ENCODE results near the gene GHITM.
"Not testable (repeated sequence)": the region's sequence is repeated elsewhere in the genome, so short reads cannot be mapped to it uniquely, and the experiment has no call there.

- TF ChIP-seq POLR2AphosphoS5, POLR2A, EP300 (IDR thresholded peaks at IDR 0.05): not testable (repeated sequence)
- TF ChIP-seq, protein P1, sequence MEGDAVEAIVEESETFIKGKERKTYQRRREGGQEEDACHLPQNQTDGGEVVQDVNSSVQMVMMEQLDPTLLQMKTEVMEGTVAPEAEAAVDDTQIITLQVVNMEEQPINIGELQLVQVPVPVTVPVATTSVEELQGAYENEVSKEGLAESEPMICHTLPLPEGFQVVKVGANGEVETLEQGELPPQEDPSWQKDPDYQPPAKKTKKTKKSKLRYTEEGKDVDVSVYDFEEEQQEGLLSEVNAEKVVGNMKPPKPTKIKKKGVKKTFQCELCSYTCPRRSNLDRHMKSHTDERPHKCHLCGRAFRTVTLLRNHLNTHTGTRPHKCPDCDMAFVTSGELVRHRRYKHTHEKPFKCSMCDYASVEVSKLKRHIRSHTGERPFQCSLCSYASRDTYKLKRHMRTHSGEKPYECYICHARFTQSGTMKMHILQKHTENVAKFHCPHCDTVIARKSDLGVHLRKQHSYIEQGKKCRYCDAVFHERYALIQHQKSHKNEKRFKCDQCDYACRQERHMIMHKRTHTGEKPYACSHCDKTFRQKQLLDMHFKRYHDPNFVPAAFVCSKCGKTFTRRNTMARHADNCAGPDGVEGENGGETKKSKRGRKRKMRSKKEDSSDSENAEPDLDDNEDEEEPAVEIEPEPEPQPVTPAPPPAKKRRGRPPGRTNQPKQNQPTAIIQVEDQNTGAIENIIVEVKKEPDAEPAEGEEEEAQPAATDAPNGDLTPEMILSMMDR (IDR thresholded peaks at IDR 0.05): not testable (repeated sequence)
These were observed 31.9 kb downstream of the GHITM start for GRCh38 chr10:84171237-84171636.

All from upper lobe of left lung (tissue), 4 donors.